K562 (cell line): ENCODE results near the gene SORBS2. TPM values are rescaled to one million over a fixed set of nuclear protein-coding genes. Genes with fewer than 3 reads are reported as not detected.
"Not testable (repeated sequence)": the region's sequence is repeated elsewhere in the genome, so short reads cannot be mapped to it uniquely, and the experiment has no call there.

Experiments used
- ATAC-seq: fragments of 200-7000 bp; cut with Tn5 transposase; 3 replicates; pipeline ENCODE4 v1.9.1; 2020; ENCODE audit warnings: moderate library complexity
- BruUV-seq: library from RNA; stranded (reverse); fragments of 400-500 nt; replicated peaks from 2 replicates; lab custom pipeline; 2021; lab: Mats Ljungman, UMichigan
- CTCF ChIA-PET: fragments of 300-600 bp; formaldehyde crosslinking; extraction: SDS; loops from one replicate; lab custom pipeline; 2021; ENCODE audit warnings: low intra/inter-chr PET ratio; lab: Yijun Ruan, JAX
- POLR2A ChIA-PET: fragments of 300-600, 350-650 bp; sonication (Branson Sonifier 250); formaldehyde crosslinking; extraction: SDS; loops from one replicate; lab custom pipeline; 2021; ENCODE audit warnings: antibody characterized with exemption, inconsistent platforms; lab: Yijun Ruan, JAX
- DNase-seq, 4 experiments: peaks; one replicate each; pipeline versions ENCODE4 v3.0.0 to v3.0.0-alpha.2; 2011 to 2018; ENCODE audit warnings: low spot score in 3 of 4, mixed read lengths in 3 of 4; ENCODE audit errors: extremely low read depth in 1 of 4
- FAIRE-seq: peaks from 2 replicates; lab custom pipeline; 2011; peaks lifted over from hg19 to GRCh38; lab: Jason Lieb, UNC
- H2AFZ ChIP-seq: 2 replicates; pipeline ENCODE4 v1.6.0; 2011; ENCODE audit warnings: low read depth, low read length, control low read depth, inconsistent platforms
- H3K27ac ChIP-seq: fragments of 200-600 bp; 3 replicates; pipeline ENCODE4 v1.8.0; 2011; ENCODE audit warnings: low read depth, mild to moderate bottlenecking, control low read depth, inconsistent platforms, low read length, moderate library complexity, mixed read lengths; ENCODE audit errors: extremely low read depth
- H3K27me3 ChIP-seq, 2 experiments: fragments of 300-600 bp in 1 of 2; 2 replicates in 1 of 2; 3 replicates in 1 of 2; pipeline versions ENCODE4 v1.6.0 to v1.8.0; 2011; ENCODE audit warnings: inconsistent platforms in 2 of 2, low read length in 2 of 2, mild to moderate bottlenecking in 1 of 2, mixed read lengths in 1 of 2, moderate library complexity in 1 of 2; ENCODE audit not compliant: control insufficient read depth in 2 of 2, insufficient read depth in 2 of 2
- H3K36me3 ChIP-seq: fragments of 300-600 bp; 3 replicates; pipeline ENCODE4 v1.8.0; 2011; ENCODE audit warnings: mild to moderate bottlenecking, low read length, inconsistent platforms; ENCODE audit not compliant: control insufficient read depth, insufficient read depth
- H3K4me1 ChIP-seq, 2 experiments: fragments of 200-600 bp in 1 of 2; replicated peaks in 1 of 2; 2 replicates in 1 of 2; 3 replicates in 1 of 2; pipeline versions ENCODE4 v1.5.1 to v1.8.0; 2011; ENCODE audit warnings: inconsistent platforms in 2 of 2, low read length in 2 of 2, mild to moderate bottlenecking in 1 of 2, mixed read lengths in 1 of 2, moderate library complexity in 1 of 2; ENCODE audit not compliant: control insufficient read depth in 2 of 2, insufficient read depth in 2 of 2
- H3K4me2 ChIP-seq: 2 replicates; pipeline ENCODE4 v1.6.1; 2011; ENCODE audit warnings: low read length, control low read depth, inconsistent platforms, mixed read lengths; ENCODE audit not compliant: insufficient read depth
- H3K4me3 ChIP-seq: fragments of 200-600 bp; sonication (generic), shearing (Covaris generic); 2 replicates; pipeline ENCODE4 v1.5.1; 2016; ENCODE audit warnings: control low read depth, inconsistent platforms
- H3K79me2 ChIP-seq: fragments of 200-600 bp; 3 replicates; pipeline ENCODE4 v1.8.0; 2011; ENCODE audit warnings: low read length, inconsistent platforms; ENCODE audit not compliant: control insufficient read depth, insufficient read depth
- H3K9ac ChIP-seq, 2 experiments: 2 replicates each; pipeline versions ENCODE4 v1.6.0 to v1.6.1; 2011; ENCODE audit warnings: low read depth in 2 of 2, low read length in 2 of 2, control low read depth in 1 of 2, inconsistent platforms in 1 of 2, mild to moderate bottlenecking in 1 of 2, mixed read lengths in 1 of 2; ENCODE audit not compliant: insufficient read depth in 1 of 2
- H3K9me1 ChIP-seq: one replicate; pipeline ENCODE4 v1.6.0; 2011; ENCODE audit warnings: inconsistent platforms, mild to moderate bottlenecking, low read length, moderate library complexity; ENCODE audit not compliant: control insufficient read depth, insufficient read depth
- H3K9me3 ChIP-seq: replicated peaks from 2 replicates; pipeline ENCODE4 v1.5.1; 2011; ENCODE audit warnings: low read depth, low read length, inconsistent platforms; ENCODE audit not compliant: control insufficient read depth, insufficient read depth
- H4K20me1 ChIP-seq: replicated peaks from 2 replicates; pipeline ENCODE4 v1.6.1; 2011; ENCODE audit warnings: low read length, inconsistent platforms, mixed read lengths; ENCODE audit not compliant: control insufficient read depth, insufficient read depth
- SPI1 ChIP-seq: IDR thresholded peaks from 2 replicates; pipeline ENCODE4 v1.6.1; 2011; ENCODE audit warnings: low read depth, low read length, control low read depth, borderline replicate concordance
- ZBTB7A ChIP-seq: IDR thresholded peaks from 2 replicates; pipeline ENCODE4 v1.6.1; 2011; ENCODE audit warnings: low read depth, mild to moderate bottlenecking, low read length, moderate library complexity, borderline replicate concordance; ENCODE audit not compliant: control insufficient read depth
- WGBS: fragments of 100-300 bp; shearing (Covaris generic); methylation state at CpG from one replicate; pipeline ENCODE4 v1.1.6; 2016; ENCODE audit warnings: low coverage, mixed read lengths; ENCODE audit not compliant: insufficient coverage; ENCODE audit errors: missing lambda C conversion rate; 5-methylcytosine and 5-hydroxymethylcytosine counted together
- in situ Hi-C: fragments of 300-500 bp; cut with MboI; formaldehyde crosslinking; loops from 4 replicates; pipeline ENCODE4 v1.15.0; 2018; ENCODE audit warnings: inconsistent platforms, mixed read lengths
- intact Hi-C: fragments of 100-400 bp; cut with micrococcal nuclease; formaldehyde crosslinking; loops from 2 replicates; pipeline ENCODE4 v1.14.2; 2022
- polyA plus RNA-seq, 8 experiments: library from polyadenylated mRNA; depleted of rRNA in 4 of 8; stranded (reverse) in 5 of 8; unstranded in 3 of 8; fragments of >200 nt; fragmentation: Nextera tagmentation in 2 of 8; fragmentation: Illumina TruSeq in 1 of 8; extraction: Ambion mirVana in 2 of 8; extraction: Trizol in 1 of 8; gene quantifications; 2 replicates each; pipeline versions ENCODE4 v1.2.1 to v1.2.3, GENCODE V29; 2011 to 2014; ENCODE audit warnings: inconsistent platforms in 1 of 8, missing spikeins in 1 of 8
- total RNA-seq, 7 experiments: library from RNA; depleted of rRNA in 6 of 7; stranded (reverse); fragments of >200 nt in 6 of 7; fragmentation: Illumina TruSeq in 2 of 7; extraction: Trizol in 2 of 7; gene quantifications; 2 replicates each; pipeline versions ENCODE4 v1.2.1 to v1.2.3, GENCODE V29; 2011 to 2021; ENCODE audit warnings: low replicate concordance in 1 of 7

The SORBS2 gene
- total and polyA plus RNA-seq, 9 of the 15 experiments (the other 6 are each of a cell fraction or from before 2014, with no cell fraction given), result 0.29 TPM; not detected in 8

- CTCF ChIA-PET, result no interaction called here
- in situ Hi-C loops, result no loop called here
- H3K4me3 ChIP-seq, result no peak overlapping the region
- H3K9me3 ChIP-seq, result no peaks in the 10 kb centered on the region
- DNase-seq, result no peak
- ATAC-seq, result no peak
- 0% methylated on average over 7 of the region's 7 CpGs for whole genome bisulfite sequencing
- FAIRE-seq, result no peak
- TF ChIP-seq SPI1, result peak; percentile 45; the same call in 1 of the 2 replicates
- TF ChIP-seq ZBTB7A, result no peak
- H3K27me3 ChIP-seq, result no peaks in the 10 kb centered on the region
- H3K9ac ChIP-seq, result no peak overlapping the region
- H3K4me1 ChIP-seq, result no peaks in the 10 kb centered on the region
- intact Hi-C loops, result no loop called here
- no peaks in the 10 kb centered on the region for H3K79me2 ChIP-seq
- no peaks in the 10 kb centered on the region for H3K9me1 ChIP-seq
- H4K20me1 ChIP-seq, result no peaks in the 10 kb centered on the region
- POLR2A ChIA-PET, result no interaction called here
- H3K27ac ChIP-seq, result no peak overlapping the region
- H3K36me3 ChIP-seq, result no peaks in the 10 kb centered on the region
- no TSS peak for BruUV-seq
- H3K4me2 ChIP-seq, result no peak overlapping the region
- no peak overlapping the region for H2AFZ ChIP-seq
Measured at GRCh38 chr4:185859111-185859510, 47.1 kb upstream of the SORBS2 start.

- H3K9me3 ChIP-seq, H3K4me2 ChIP-seq, H3K9ac ChIP-seq, FAIRE-seq, BruUV-seq, H3K36me3 ChIP-seq, H3K4me3 ChIP-seq, H3K9me1 ChIP-seq, H3K4me1 ChIP-seq, H4K20me1 ChIP-seq, H3K79me2 ChIP-seq, H3K27ac ChIP-seq, CTCF ChIA-PET, DNase-seq, in situ Hi-C loops, intact Hi-C loops, H2AFZ ChIP-seq, H3K27me3 ChIP-seq, ATAC-seq: not testable (repeated sequence)
- POLR2A ChIA-PET, result interaction anchor here (0.6 kb wide), 1 partner anchor 47 kb away, joined by 3 read pairs; no protein-coding TSS in a partner anchor
- WGBS, result 0% methylated on average over 4 of the region's 4 CpGs
Measured at GRCh38 chr4:185857561-185857960, 45.6 kb upstream of the SORBS2 start.
